Duodenal mucosa (tissue), 2 donors: ENCODE measurements around the gene NFIB.

Experiments
- H3K27ac ChIP-seq: one replicate; pipeline ENCODE4 v1.7.0; 2013; ENCODE audit warnings: low read depth, low read length
- H3K27me3 ChIP-seq, 2 donors: one replicate each; pipeline ENCODE4 v1.7.0; 2013; ENCODE audit warnings: low read length in 2 of 2, control low read depth in 1 of 2; ENCODE audit not compliant: insufficient read depth in 2 of 2, control insufficient read depth in 1 of 2
- H3K36me3 ChIP-seq, 2 donors: one replicate each; pipeline ENCODE4 v1.7.0; 2013; ENCODE audit warnings: low read length in 2 of 2, control low read depth in 1 of 2; ENCODE audit not compliant: insufficient read depth in 2 of 2, control insufficient read depth in 1 of 2
- H3K4me1 ChIP-seq, 2 donors: one replicate each; pipeline ENCODE4 v1.7.0; 2013; ENCODE audit warnings: low read length in 2 of 2, control low read depth in 1 of 2; ENCODE audit not compliant: insufficient read depth in 2 of 2, control insufficient read depth in 1 of 2
- H3K4me3 ChIP-seq, 2 donors: one replicate each; pipeline ENCODE4 v1.7.0; 2013; ENCODE audit warnings: low read length in 2 of 2, low read depth in 1 of 2
- H3K9ac ChIP-seq, 2 donors: one replicate each; pipeline ENCODE4 v1.7.0; 2013; ENCODE audit warnings: low read length in 2 of 2, low read depth in 1 of 2
- H3K9me3 ChIP-seq, 2 donors: one replicate each; pipeline ENCODE4 v1.7.0; 2013; ENCODE audit warnings: low read length in 2 of 2, control low read depth in 1 of 2; ENCODE audit not compliant: control insufficient read depth in 1 of 2

Gene NFIB

DNA sequence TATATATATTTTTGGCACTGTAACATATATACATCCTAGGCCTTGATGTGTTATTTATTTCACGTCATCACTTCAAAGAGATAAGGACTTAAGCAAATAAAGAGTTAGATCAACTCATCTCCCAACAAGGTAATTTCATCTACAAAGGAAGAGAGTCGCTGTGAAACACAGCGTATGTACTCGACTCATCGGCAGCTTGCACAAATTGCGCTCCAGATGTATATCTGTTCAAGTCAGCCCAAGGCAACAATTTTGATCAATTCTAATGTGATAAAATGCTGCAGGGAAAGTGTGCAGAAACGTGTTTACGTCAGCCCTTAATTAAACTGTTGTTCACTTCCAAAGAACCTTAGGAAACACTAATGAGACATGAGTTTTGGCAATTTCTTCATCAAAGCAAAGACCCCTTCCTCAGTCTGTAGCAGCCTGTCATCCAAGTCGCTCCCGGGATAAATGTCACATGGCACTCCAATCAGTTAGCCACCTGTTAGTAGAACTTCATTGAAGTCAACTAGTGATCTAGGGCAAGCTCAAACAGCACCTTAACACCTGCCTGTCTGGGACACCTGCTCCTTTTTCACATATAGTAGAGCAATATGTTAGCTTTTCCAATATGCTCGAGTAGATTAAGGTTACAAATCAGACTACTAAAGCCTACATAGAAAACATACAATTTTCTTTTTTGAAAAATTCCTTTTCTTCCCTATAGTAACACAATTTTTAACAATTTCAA, 182.4 kb downstream of the NFIB start:
- Histone ChIP-seq H3K9me3 (no peaks in the 10 kb centered on the region), H3K27ac (no peak overlapping the region), H3K36me3 (no peaks in the 10 kb centered on the region), H3K9ac (no peak overlapping the region), H3K4me3 (no peak overlapping the region), H3K27me3 (no peaks in the 10 kb centered on the region), H3K4me1 (no peaks in the 10 kb centered on the region)

- no peaks in the 10 kb centered on the region for H3K4me1 ChIP-seq
- no peak overlapping the region for H3K27ac ChIP-seq
- H3K4me3 ChIP-seq = no peak overlapping the region
- H3K36me3 ChIP-seq = peaks cover 6 to 9% of the 10 kb centered on the region in 2 donors
- no peak overlapping the region for H3K9ac ChIP-seq
- H3K27me3 ChIP-seq = no peaks in the 10 kb centered on the region
- no peaks in the 10 kb centered on the region for H3K9me3 ChIP-seq
Observed at GRCh38 chr9:14127656-14128055, 186.3 kb downstream of the NFIB start.

DNA sequence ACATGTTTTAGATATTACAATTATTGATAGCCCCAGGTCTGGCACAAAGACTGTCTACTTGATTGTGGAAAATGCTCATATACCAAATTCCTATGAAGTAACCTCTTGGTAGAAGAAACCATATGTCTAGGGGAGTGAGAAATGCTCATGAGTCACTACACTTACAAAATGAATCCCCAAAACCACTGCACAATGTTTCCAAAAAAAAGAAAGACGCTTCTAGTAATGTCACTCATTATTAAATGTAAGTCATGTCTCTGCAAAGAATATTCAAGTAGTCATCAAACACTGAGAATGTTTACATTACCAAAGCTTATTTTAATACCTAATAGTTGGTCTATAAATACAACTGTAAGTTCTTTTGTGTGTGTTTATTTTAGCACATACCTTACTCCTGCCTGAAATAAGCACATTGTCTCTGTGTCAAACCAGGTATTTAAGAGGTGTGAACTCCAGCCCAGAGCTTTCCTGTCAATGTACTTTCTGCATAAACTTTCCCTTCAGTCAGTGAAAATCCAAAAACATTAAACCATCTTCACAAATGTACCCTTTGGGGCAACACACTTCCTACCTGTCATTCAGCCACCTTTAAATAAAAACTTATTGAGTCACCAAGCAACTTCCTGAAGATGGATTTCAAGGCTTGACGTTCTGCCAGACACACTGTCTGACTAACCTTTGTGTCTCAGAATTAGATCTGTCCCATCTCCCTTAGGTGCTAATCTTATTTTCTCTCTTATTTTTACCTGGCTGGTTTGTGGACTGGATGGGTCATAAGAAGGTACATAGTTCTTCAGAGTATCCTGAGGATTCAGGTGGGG, 194.0 kb downstream of the NFIB start:
- Histone ChIP-seq H3K9me3 (no peaks in the 10 kb centered on the region), H3K4me3 (no peak overlapping the region), H3K9ac (no peak overlapping the region), H3K27me3 (no peaks in the 10 kb centered on the region), H3K4me1 (no peaks in the 10 kb centered on the region), H3K27ac (no peak overlapping the region), H3K36me3 (peaks cover 18 to 29% of the 10 kb centered on the region in 2 donors)

- Histone ChIP-seq H3K36me3 (peaks cover 10 to 27% of the 10 kb centered on the region in 2 donors), H3K9me3 (no peaks in the 10 kb centered on the region), H3K4me3 (no peak overlapping the region), H3K27ac (no peak overlapping the region), H3K9ac (no peak overlapping the region), H3K27me3 (no peaks in the 10 kb centered on the region), H3K4me1 (peaks cover 0 to 4% of the 10 kb centered on the region in 2 donors)
Observed at GRCh38 chr9:14112226-14112625, 201.7 kb downstream of the NFIB start.

GRCh38 chr9:14111696-14112095, 202.2 kb downstream of the NFIB start:
- peaks cover 0 to 4% of the 10 kb centered on the region in 2 donors for H3K4me1 ChIP-seq
- H3K36me3 ChIP-seq = peaks cover 10 to 27% of the 10 kb centered on the region in 2 donors
- no peak overlapping the region for H3K9ac ChIP-seq
- H3K9me3 ChIP-seq = no peaks in the 10 kb centered on the region
- no peaks in the 10 kb centered on the region for H3K27me3 ChIP-seq
- no peak overlapping the region for H3K4me3 ChIP-seq
- no peak overlapping the region for H3K27ac ChIP-seq

DNA sequence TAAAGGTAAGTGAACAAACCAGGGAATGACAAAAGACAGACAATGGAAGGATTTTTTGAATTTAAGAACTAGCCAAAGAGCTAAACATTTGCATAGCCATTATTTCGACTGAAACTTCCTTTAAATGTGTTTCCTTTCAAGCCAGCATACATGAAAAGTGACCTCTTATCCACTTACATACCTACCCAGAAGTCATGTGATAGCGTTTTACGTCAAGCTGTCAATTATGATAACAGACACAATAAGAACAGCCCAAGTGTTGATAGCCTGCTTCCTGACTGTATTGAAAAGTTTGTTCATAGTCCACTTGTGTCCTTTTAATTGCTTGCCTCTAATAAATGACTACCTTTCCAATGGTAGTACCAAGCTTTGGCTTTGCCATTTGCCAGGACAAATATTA, 206.0 kb downstream of the NFIB start:
- H3K27me3 ChIP-seq = no peaks in the 10 kb centered on the region
- no peak overlapping the region for H3K9ac ChIP-seq
- H3K9me3 ChIP-seq = no peaks in the 10 kb centered on the region
- H3K27ac ChIP-seq = no peak overlapping the region
- H3K4me1 ChIP-seq = peaks cover 0 to 4% of the 10 kb centered on the region in 2 donors
- H3K4me3 ChIP-seq = no peak overlapping the region
- H3K36me3 ChIP-seq = peaks cover 0 to 3% of the 10 kb centered on the region in 2 donors

- H3K9me3 ChIP-seq = no peaks in the 10 kb centered on the region
- H3K27me3 ChIP-seq = no peaks in the 10 kb centered on the region
- peaks cover 0 to 4% of the 10 kb centered on the region in 2 donors for H3K4me1 ChIP-seq
- no peaks in the 10 kb centered on the region for H3K36me3 ChIP-seq
- H3K9ac ChIP-seq = no peak overlapping the region
- H3K4me3 ChIP-seq = no peak overlapping the region
- no peak overlapping the region for H3K27ac ChIP-seq
Observed at GRCh38 chr9:14107495-14107894, 206.4 kb downstream of the NFIB start.

DNA sequence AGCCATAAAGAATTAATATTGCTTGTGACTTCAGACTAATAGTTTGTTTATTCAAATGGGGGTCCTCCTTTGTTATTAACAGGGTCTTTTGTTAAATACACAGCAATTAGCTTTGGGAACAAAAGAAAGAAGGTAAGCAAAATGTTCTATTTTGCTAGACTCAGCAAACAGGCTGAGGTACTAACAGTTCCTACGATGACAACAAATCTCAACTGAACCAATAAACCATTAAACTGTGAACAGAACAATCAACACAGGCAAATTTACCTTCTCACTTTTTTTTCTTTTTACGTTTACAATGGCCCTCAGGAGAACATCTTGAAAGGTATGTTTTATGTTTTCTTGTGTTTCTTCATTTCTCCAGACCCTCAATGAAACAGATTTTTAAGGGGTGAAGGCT, 207.2 kb downstream of the NFIB start:
- Histone ChIP-seq H3K27ac (no peak overlapping the region), H3K4me1 (peaks cover 0 to 4% of the 10 kb centered on the region in 2 donors), H3K36me3 (no peaks in the 10 kb centered on the region), H3K4me3 (no peak overlapping the region), H3K27me3 (no peaks in the 10 kb centered on the region), H3K9ac (no peak overlapping the region), H3K9me3 (no peaks in the 10 kb centered on the region)

DNA sequence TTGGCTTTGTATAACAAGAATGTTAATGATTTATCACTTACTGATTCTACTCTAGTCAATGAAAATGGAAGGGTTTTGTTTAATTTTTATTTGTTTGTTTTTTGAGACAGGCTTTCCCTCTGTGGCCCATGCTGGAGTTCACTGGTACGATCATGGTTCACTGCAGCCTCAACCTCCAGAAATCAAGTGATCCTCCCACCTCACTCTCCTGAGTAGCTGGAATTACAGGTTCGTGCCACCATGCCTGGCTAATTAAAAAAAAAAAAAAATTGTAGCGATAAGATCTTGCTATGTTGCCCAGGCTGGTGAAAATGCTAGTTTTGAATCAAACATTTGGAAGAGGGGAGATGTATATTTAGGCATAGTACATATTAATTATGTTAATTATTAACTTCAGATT, 209.4 kb downstream of the NFIB start:
- Histone ChIP-seq H3K27ac (no peak overlapping the region), H3K4me3 (no peak overlapping the region), H3K9ac (no peak overlapping the region), H3K4me1 (peaks cover 0 to 4% of the 10 kb centered on the region in 2 donors), H3K9me3 (no peaks in the 10 kb centered on the region), H3K36me3 (no peaks in the 10 kb centered on the region), H3K27me3 (no peaks in the 10 kb centered on the region)

DNA sequence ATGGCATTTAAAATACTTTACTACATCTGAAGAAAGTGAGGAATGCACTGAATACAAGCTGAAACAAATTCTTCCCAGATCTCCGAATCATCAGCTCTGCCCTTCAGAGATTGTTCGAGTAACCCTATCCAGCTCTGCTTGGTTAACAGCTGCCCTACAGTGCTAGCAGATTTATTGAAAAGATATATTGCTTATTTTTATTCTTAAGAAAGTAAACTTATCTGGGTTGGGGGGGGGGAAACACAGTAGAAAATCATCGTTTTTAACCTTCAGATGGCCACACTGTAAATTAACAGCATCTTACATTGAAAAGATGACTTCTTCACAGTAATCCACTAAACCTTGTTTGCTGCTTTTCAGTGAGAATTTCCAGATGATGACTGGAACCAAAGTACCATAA, 210.8 kb downstream of the NFIB start:
- Histone ChIP-seq H3K4me1 (peaks cover 0 to 4% of the 10 kb centered on the region in 2 donors), H3K27ac (no peak overlapping the region), H3K4me3 (no peak overlapping the region)

More for the DNA sequence above, 210.8 kb downstream of the NFIB start:
- Histone ChIP-seq H3K9me3 (no peaks in the 10 kb centered on the region), H3K27me3 (no peaks in the 10 kb centered on the region), H3K9ac (no peak overlapping the region), H3K36me3 (no peaks in the 10 kb centered on the region)
